SW480 (cell line): ENCODE data around the gene SLC25A27.
A peak's percentile ranks its signal among the peaks of the same experiment; 100 is the strongest.

Experiments used
- DNase-seq: peaks from one replicate; pipeline ENCODE4 v3.0.0-alpha.2; 2016; ENCODE audit warnings: low spot score

The SLC25A27 gene

GRCh38 chr6:46719099-46719498 lies 66.3 kb downstream of the SLC25A27 start:
- DNase-seq, result peak; percentile 60

- no peak for DNase-seq
These were observed 67.6 kb downstream of the SLC25A27 start for GRCh38 chr6:46720401-46720800.
